HG02885 (cell line): ENCODE measurements around the gene NR0B2.

ENCODE experiments used
- ATAC-seq: cut with Tn5 transposase; IDR thresholded peaks from one replicate; pipeline ENCODE4 v1.9.1; 2021; ENCODE audit warnings: mild to moderate bottlenecking; ENCODE audit not compliant: unreplicated experiment, poor library complexity

The NR0B2 gene

GRCh38 chr1:26938004-26938658 is 24.4 kb upstream of the NR0B2 start:
- no peak for ATAC-seq

DNA sequence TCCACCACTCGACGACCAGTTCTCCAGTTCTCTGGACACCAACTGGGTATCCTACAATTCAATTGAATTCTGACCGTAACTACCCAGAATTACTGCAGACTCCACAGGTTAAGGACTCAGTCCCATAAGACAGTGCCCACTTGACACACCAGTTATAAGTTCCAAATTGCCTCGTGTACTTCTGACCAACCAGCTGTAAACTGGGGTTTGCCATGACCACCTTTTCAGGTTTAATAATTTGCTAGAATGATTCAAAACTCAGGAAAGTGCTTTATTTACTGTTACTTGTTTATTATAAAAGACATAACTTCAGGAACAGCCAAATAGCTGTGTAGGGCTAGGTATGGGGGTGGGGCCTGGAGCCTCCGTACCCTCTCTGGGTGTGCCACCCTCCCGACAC is 23.0 kb upstream of the NR0B2 start:
- no peak for ATAC-seq

DNA sequence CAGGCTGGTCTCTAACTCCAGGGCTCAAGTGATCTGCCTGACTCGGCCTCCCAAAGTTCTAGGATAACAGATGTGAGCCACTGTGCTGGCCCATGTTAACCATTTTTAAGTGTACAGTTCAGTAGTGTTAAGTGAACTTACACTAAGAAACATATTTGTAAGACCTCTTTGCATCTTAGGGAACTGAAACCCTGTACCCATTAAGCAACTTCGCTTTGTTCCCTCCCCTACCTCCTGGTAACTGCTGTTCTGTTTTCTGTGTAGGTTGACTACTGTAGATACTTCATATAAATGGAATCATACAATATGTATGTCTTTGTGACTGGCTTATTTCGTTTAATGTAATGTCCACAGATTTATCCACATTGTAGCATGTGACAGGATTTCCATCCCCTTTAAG is 18.8 kb upstream of the NR0B2 start:
- ATAC-seq = no peak

GRCh38 chr1:26923711-26924110 is 9.9 kb upstream of the NR0B2 start:
- ATAC-seq = no peak

GRCh38 chr1:26922901-26923300 is 9.1 kb upstream of the NR0B2 start:
- no peak for ATAC-seq

GRCh38 chr1:26922431-26922729 is 8.6 kb upstream of the NR0B2 start:
- no peak for ATAC-seq

DNA sequence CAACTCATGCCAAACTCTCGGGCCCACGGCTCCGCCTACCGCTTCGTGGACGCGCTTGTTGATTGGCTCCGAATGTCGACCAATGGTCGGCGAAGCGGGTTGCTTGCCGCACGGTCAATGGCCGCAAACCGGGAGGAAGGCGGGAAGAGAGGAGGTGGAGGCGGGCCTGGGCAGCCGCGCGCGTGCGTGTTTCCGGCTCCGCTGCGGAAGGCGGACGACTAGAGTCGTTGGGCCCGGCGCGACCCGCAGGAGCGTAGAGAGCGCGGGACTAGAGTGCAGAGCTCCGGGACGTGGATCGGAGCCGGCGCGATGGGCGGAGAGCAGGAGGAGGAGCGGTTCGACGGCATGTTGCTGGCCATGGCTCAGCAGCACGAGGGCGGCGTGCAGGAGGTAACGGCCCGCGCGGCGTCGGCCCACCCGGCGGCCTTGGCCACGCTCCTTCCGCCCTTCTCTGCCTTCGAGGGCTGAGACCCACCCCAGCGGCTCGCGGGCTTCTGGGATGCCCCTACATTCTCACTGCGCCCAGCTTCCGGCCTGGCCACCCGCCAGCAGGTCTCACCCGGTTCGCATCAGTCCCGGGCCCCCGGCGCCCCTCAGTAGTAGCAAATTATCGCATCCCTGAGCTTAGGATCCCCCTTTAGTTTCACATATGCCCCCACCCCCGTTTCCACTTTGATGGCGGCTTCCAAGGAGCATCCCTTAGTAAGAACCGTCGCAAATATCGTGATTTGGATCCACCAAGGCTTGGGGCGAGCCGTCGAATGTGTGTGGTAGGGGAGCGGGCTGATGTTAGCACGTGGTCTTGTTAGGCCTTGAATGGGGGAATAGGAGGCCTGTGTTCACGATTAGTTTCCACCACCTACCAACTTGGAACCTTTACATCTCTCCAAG is 8.0 kb upstream of the NR0B2 start, which contains the start of gene NUDC:
Gene NUDC, plus strand, starts transcription at position 204 of the 891 bp plus-strand sequence. Its CDS starts 106 bp downstream, at position 310.
- ATAC-seq = peak; percentile 98

- peak; percentile 20 for ATAC-seq
Measured at GRCh38 chr1:26921126-26921539, 7.4 kb upstream of the NR0B2 start.

- ATAC-seq = no peak
Measured at GRCh38 chr1:26915204-26915842, 1.5 kb upstream of the NR0B2 start.

DNA sequence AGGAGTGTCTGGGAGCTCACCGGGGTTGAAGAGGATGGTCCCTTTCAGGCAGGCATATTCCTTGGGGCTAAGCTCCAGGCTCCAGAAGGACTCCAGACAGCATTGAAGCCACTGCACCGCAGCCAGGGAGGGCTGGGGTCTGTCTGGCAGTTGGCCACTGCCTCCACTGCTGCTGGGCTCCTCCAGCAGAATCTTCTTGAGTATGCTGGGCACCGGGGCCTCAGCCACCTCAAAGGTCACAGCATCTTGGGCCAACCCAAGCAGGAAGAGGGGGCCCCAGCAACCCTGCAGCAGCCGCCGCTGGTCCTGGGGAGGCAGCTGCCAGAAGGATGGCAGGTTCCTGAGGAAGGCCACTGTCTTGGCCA is 404 bp downstream of the NR0B2 start:
- ATAC-seq = no peak

GRCh38 chr1:26912147-26912490 is 1.7 kb downstream of the NR0B2 start:
- no peak for ATAC-seq

GRCh38 chr1:26911399-26912146 is 2.2 kb downstream of the NR0B2 start:
- no peak for ATAC-seq

GRCh38 chr1:26910343-26911160 is 3.2 kb downstream of the NR0B2 start:
- ATAC-seq = no peak

DNA sequence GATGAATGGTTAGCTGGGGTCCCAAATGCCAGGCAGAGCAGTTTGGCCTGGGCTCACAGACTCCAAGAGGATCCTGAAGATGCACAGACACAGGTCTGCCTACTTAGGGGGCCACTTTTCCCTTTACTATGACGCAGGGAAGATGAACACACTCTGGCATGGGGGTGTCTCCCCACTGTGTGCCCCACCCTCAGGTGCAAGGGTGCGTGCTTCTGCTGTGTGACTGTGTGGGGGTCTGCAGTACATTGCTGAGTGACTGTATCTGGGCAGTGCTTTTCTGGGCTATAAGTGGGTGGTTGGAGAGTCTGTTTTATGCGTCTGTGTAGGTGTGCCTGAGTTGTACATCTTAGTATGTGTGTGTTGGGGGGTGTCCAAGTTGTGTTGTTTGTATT is 3.8 kb downstream of the NR0B2 start:
- ATAC-seq = no peak

GRCh38 chr1:26907071-26907917 is 6.5 kb downstream of the NR0B2 start:
- no peak for ATAC-seq

DNA sequence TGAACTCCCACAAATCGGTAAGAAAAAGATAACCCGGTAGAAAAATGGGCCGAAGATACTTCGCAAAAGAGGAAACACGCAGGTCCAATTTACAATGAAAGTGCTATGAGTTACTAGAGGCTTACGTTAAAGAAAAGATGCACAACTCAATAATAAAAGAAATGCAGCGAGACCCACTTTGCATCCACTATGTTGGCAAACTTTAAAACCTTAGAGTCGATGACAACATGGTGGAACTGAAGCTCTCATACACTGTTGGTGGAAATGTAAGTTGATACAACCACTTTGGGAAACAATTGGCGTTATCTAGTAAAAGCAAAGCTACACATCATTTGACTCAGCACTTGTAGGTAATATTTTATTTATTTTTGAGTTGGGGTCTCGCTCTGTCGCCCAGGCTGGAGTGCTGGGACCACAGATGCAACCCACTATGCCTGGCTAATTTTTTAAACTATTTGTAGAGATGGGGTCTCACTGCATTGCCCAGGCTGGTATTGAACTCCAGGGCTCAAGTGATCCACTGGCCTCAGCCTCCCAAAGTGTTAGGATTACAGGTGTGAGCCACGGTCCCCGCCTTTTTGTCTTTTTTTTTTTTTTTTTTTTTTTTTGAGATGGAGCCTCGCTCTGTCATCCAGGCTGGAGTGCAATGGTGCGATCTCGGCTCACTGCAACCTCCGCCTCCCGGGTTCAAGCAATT is 12.8 kb downstream of the NR0B2 start:
- no peak for ATAC-seq

- ATAC-seq = peak; percentile 78
Measured at GRCh38 chr1:26900001-26900814, 13.6 kb downstream of the NR0B2 start, which contains the start of gene GPATCH3. GPATCH3 (minus strand) TSS chr1:26900467; CDS start chr1:26900442, 25 bp downstream.

- ATAC-seq = no peak
Measured at GRCh38 chr1:26897351-26897750, 16.4 kb downstream of the NR0B2 start.
